H1 (cell line): Measurements from ENCODE around the gene TLR5.
A peak's percentile ranks its signal among the peaks of the same experiment; 100 is the strongest.

Experiments used
- CREB1 ChIP-seq: IDR thresholded peaks from 2 replicates; pipeline ENCODE4 v1.6.1; 2012; ENCODE audit warnings: inconsistent platforms
- EP300 ChIP-seq, 2 experiments: IDR thresholded peaks; 1 replicate in 1 of 2; 2 replicates in 1 of 2; pipeline ENCODE4 v1.6.1; 2011 to 2012; ENCODE audit warnings: low read depth in 2 of 2, low read length in 2 of 2, mild to moderate bottlenecking in 2 of 2, borderline replicate concordance in 1 of 2, inconsistent platforms in 1 of 2, moderate library complexity in 1 of 2
- GTF2F1 ChIP-seq: IDR thresholded peaks from 2 replicates; pipeline ENCODE4 v1.6.1; 2012; ENCODE audit warnings: low read depth, low read length, improper control_type of control experiment, borderline replicate concordance
- TF ChIP-seq, protein P1 (sequence below), 3 experiments: IDR thresholded peaks; 1 replicate in 2 of 3; 2 replicates in 1 of 3; pipeline versions ENCODE4 v1.5.1 to v1.6.1; 2011; ENCODE audit warnings: low read length in 3 of 3, mild to moderate bottlenecking in 3 of 3, inconsistent platforms in 2 of 3, low read depth in 1 of 3, moderate library complexity in 1 of 3; ENCODE audit not compliant: insufficient read depth in 1 of 3; ENCODE audit errors: control extremely low read depth in 1 of 3

- TF ChIP-seq GTF2F1 (no peak), EP300 (IDR thresholded peaks at IDR 0.05; ENCODE audit: borderline replicate concordance in 1 of 2, low read depth in 2 of 2, low read length in 2 of 2) (peak in 1 of 2 experiments; percentile 42; a peak in 1 of 3 replicates), CREB1 (no peak)
- TF ChIP-seq, protein P1, sequence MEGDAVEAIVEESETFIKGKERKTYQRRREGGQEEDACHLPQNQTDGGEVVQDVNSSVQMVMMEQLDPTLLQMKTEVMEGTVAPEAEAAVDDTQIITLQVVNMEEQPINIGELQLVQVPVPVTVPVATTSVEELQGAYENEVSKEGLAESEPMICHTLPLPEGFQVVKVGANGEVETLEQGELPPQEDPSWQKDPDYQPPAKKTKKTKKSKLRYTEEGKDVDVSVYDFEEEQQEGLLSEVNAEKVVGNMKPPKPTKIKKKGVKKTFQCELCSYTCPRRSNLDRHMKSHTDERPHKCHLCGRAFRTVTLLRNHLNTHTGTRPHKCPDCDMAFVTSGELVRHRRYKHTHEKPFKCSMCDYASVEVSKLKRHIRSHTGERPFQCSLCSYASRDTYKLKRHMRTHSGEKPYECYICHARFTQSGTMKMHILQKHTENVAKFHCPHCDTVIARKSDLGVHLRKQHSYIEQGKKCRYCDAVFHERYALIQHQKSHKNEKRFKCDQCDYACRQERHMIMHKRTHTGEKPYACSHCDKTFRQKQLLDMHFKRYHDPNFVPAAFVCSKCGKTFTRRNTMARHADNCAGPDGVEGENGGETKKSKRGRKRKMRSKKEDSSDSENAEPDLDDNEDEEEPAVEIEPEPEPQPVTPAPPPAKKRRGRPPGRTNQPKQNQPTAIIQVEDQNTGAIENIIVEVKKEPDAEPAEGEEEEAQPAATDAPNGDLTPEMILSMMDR (IDR thresholded peaks at IDR 0.05; ENCODE audit: control extremely low read depth in 1 of 3, insufficient read depth in 1 of 3, low read depth in 1 of 3, low read length in 3 of 3): peak; percentile 88 to 93 (median 88)
These were observed 9.1 kb downstream of the TLR5 start for GRCh38 chr1:223133824-223134435.
